NCI-H2029 treated with DMSO at 0.1 percent for 48 hours (cell line): Measurements from ENCODE around the gene AGO4.
"Not testable (repeated sequence)": the region's sequence is repeated elsewhere in the genome, so short reads cannot be mapped to it uniquely, and the experiment has no call there.

Experiments used
- DNase-seq: peaks from one replicate; lab custom pipeline; 2025; lab: John Stamatoyannopoulos, UW

The AGO4 gene

DNA sequence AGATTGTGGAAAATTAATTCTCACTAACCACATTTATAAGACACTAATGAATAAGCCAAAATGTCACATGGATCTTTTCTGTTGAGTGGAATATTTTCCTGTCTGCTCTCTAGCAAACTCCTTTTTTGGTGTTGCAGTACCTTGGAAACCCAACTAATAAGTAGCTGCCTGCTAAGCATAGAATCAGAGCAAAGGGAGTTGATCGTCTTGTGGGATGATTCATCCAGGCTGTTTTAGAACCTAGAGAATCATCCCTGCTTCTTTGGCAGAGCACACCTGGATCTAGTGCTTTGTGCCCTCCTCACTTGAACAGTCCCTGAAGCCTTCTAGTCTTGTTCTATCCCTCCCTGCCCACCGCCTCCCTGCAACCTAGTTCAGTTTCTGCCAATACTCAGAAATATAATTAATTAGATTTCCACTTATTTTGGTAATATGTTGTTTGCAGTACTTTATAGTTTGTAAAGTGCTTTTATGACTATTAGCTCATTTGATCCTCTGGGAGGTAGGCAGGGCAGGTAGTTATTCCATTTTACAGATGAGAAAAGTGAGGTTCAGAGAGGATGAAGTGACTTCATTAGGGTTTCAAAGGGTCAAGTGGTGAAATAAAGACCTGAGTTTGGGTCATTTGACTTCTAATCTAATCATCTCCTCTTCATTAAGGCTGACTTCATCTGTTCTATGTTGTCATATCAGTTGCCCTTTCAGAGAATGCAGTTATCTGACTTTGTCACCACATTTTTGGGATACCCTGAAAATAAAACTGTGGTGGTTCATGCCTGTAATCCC lies 2.5 kb downstream of the AGO4 start:
- no peak for DNase-seq

DNA sequence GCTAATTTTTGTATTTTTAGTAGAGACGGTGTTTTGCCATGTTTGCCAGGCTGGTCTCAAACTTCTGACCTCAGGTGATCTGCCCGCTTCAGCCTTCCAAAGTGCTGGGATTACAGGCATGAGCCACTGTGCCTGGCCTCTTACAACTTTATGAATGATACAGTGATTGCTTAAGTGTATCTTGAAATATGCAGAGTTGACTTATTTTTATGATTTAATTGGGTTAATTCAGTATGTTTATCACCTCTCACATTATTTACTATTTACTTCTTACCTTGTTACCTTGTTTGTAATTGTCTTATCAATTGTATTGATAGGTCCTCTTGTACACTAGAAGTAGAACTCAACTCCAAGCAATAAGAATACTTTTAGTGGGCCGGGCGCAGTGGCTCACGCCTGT lies 4.9 kb downstream of the AGO4 start:
- DNase-seq, result not testable (repeated sequence)

DNA sequence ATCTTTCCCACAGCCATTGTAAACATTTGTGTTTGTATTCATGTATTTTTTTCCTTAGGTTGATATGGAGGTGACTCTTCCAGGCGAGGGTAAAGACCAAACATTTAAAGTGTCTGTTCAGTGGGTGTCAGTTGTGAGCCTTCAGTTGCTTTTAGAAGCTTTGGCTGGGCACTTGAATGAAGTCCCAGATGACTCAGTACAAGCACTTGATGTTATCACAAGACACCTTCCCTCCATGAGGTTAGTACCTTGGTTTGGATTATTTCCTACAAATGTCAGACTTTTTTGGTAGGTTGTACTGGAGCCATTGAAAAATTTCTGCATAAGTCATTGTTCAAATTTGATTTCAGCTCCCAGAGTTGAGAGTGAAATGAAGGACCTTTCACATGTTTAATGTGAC lies 17.4 kb downstream of the AGO4 start:
- DNase-seq, result no peak

DNA sequence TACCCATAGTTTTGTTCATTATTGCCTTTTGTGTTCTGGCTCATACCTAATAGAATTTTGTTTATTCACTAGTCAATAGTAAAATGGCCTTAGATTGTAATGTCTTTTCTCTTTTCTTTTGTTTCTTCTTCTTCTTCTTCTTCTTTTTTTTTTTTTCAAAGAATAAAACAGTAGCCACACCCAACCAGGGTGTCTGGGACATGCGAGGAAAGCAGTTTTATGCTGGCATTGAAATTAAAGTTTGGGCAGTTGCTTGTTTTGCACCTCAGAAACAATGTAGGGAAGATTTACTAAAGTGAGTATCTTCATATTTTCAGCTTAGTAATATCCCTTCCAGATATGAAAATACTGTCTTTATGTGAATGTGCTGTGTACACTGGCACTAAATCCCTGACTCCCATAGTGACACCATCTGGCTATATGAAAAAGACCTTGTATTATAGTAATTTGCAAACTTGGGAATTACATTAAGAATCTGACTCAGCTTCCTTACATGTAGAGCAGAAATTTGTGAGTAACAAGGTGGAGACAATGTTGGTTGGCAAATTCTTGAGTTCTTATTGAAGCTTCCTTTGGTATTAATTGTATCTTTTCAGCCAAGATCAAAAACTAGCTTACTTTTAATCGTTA lies 24.6 kb downstream of the AGO4 start:
- no peak for DNase-seq

DNA sequence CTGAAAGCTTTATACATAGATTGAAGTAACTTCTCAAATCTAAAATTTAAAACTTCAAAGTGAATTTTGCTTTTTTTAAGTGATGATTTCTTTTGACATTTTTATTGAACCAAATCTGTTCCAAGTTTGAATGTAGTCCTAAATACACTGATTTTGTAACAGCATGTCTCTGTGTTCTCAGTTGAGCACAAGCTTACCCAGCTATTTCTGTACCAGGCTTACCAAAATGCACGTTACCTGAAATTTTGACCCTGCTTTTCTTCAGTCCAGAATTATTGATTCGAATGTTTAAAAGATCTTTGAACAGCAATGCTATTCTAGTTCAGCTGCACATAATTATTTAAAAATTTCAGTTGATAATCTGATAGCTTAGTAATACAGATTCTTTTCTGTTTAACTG lies 25.6 kb downstream of the AGO4 start:
- no peak for DNase-seq

DNA sequence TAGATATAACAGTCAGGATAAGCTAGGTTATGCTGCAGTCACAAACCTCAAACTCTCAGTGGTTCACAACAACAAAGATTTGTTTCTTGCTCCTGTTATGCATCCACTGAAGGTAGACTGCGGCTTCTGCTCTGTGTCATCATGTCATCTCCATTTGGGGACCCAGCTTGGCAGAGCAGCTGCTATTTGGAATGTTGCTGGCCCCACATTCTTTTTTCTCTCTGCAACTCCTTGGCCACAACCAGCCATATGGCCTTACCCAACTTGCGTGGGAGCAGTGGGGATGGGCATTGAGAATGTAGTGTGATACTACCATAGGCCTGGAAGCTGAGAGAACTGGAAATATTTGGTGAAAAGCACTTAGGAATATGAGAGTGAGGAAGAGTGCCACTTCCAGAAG lies 26.4 kb downstream of the AGO4 start:
- no peak for DNase-seq

DNA sequence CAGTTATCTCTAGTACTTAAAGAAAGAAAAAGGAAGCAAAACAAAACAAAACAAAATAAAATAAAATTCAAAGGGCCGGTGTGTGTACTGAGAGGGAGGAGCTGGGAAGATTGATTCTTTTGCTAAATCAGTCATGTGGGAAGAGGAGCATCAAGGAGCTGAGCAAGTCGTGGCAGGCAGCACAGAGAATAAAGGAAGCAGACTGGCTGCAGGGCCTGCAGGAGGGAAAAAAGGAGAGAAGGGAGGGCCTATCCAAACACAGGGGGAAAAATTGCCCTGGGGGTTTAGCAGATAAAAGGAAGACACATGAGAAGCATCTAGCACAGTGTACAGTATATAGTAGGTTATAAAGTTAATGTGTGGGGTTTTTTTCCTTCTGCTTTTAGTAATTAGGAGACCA lies 27.6 kb downstream of the AGO4 start:
- no peak for DNase-seq

DNA sequence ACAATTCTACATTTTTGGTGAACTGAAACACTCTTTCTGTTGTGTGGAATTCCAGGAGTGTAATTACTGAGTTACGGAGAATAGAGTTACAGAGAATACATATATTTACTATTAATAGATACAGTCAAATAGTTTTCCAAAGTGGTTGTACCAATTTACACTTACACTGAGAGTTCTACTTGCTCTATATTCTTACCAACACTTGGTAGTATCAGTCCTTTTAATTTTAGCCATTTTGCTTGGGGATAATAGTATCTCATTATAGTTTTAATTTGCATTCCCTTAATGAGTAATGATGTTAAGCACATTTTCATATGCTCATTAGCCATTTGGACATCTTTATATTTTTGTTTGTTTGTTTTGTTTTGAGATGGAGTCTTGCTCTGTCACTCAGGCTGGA lies 28.9 kb downstream of the AGO4 start:
- DNase-seq, result no peak

DNA sequence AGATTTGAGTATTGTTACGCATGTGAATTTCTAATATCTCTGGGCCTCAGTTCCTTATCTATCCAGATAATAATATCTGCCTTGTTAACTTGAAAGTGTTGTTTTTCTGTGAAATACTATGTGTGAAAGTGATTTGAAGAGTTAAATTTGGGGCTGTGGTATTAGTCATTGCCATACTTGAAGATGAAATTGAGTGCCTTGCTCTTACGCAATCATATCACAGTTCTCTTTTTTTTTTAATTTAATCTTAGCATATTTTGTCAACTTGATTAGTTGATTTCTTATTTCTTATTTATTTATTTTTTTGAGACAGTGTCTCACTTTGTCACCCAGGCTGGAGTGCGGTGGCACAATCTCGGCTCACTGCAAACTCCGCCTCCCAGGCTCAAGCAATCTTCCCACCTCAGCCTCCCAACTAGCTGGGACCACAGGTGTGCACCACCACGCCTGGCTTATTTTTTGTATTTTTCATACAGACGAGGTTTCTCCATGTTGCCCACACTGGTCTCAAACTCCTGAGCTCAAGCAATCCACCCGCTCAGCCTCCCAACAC lies 31.0 kb downstream of the AGO4 start:
- no peak for DNase-seq

DNA sequence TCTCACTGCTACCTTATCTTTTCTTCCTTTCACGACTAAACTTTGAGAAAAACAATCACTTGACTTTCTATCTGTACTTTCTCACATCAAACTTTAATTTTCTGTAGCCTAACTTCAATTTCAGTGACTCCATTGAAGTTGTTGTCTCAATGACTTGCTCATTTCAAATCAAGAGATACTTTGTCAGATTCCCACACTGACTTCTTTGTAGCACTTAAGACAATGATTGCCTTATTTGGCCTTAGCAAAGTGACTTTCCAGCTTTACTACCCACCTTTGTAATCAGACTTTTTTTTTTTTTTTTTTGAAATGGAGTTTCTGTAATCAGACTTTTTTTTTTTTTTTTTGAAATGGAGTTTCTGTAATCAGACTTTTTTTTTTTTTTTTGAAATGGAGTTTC lies 37.0 kb downstream of the AGO4 start:
- DNase-seq, result no peak

DNA sequence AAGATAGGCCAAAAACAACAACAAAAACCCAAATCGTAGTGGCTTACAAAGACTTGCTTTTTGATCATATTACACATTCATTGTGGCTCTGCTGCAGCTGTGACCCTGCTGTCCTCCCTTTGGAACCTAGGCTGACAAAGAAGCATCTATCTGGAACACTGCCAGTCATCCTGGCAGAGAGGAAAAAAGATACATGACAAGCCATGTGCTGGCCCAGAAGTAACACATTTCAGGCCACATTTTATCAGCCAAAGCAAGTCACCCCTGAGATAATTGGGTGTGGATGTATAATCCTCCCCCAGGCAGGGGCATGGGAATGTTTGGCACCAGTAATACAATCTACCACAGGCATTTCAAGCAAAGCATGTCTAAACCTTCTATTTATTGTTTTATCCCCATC lies 38.0 kb downstream of the AGO4 start:
- no peak for DNase-seq

DNA sequence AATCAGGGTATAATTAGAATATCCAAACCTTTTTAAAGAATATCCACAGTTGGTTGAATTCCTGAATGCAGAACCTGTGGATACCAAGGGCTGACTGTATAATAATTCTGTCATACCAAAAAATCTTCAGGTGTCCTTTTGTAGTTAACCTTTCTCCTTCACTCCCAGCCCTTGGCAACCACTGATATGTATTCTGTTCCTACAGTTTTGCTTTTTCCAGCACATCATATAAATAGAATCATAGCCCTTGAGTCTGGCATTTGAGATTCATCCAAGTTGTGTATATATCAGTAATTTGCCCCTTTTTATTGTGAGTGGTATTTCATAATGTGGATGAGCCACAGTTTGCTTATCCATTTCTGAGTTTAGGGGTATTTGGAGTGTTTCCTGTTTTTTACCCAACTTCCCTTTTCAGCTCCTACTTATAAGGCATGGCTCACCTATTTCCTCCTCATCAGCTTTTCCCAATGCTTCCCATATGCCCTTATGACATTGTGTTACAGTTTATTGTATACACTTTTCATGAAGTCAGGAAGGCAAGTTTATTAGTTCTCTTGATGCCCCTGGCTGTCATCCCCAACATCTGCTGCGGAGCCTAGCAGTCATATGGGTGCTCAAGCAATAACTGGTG lies 40.2 kb downstream of the AGO4 start:
- no peak for DNase-seq

DNA sequence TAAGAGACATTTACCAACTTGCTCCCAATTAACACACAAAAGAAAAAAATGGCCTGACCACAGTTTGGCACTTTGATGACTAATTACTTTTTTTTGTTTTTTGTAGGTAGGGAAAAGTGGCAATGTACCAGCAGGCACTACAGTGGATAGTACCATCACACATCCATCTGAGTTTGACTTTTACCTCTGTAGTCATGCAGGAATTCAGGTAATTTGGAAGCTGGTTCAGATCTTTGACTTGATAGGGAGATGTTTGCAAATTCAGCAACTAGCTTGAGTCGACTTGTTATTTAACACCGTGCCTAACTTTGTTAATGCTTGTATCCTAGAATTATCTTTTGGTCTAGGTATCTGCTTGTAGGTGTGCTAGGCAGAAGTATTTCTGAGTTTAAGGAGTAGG lies 42.2 kb downstream of the AGO4 start:
- no peak for DNase-seq

DNA sequence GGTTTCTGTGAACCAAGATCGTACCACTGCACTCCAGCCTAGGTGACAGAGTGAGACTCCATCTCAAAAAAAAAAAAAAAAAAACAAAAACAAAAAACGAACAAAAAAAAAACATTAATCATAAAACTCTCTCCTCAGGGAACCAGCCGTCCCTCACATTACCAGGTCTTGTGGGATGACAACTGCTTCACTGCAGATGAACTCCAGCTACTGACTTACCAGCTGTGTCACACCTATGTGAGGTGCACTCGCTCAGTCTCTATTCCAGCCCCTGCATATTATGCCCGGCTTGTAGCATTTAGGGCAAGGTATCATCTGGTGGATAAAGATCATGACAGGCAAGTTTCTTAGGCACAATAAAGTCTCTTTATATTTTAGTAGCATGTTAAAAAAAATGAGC lies 42.9 kb downstream of the AGO4 start:
- DNase-seq, result no peak

DNA sequence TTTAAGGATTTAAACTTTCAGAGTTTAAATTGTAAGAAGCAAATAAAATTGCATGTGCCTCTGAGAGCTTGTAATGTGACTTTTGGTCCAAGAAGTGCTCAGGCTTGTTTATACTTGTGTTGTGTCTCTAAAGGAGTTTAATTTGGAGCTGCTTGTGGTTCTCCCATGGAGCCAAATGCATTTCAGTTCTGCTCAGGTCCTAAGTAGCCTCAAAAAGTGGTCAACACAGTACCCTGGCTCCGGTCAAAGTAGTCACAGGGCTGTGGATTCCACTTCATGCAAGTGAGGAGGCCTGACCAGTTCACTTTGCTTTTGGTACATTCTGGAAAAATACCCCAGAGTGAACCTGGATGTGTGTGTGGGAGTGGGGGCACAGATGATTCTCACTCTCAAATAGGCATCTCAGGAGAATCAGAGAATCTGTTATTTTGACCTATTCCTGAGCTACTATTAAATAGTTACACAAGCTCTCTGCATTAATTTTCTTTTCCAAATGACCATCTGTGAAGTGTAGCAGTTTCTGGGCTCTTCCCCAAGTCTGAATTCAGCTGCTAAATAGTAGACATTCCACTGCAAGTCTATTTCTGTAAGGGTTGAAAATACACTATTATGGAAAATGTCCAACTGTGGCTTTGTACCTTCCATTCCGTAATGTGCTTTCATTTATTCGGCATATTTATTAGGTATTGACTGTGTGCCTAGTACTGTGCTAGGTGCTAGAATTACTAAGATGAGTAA lies 43.5 kb downstream of the AGO4 start:
- DNase-seq, result no peak

DNA sequence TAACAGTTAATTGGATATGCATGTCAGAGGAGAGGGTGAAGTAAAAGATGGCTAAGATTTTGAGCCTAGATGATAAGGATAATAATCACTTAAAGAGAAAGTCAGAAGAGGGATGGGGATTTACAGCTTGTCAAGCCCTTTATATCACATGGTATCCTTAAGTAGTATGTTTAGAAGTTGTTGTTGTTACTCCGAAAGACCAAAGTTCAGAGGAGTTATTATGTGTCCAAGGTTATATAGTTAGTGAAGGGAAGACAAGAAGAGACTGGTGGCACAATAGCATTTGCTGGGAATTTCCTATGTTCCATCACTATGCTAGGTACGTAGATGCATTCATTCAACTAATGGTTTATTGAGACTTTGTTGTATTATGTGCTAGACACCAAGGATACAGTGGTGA lies 44.4 kb downstream of the AGO4 start:
- no peak for DNase-seq

DNA sequence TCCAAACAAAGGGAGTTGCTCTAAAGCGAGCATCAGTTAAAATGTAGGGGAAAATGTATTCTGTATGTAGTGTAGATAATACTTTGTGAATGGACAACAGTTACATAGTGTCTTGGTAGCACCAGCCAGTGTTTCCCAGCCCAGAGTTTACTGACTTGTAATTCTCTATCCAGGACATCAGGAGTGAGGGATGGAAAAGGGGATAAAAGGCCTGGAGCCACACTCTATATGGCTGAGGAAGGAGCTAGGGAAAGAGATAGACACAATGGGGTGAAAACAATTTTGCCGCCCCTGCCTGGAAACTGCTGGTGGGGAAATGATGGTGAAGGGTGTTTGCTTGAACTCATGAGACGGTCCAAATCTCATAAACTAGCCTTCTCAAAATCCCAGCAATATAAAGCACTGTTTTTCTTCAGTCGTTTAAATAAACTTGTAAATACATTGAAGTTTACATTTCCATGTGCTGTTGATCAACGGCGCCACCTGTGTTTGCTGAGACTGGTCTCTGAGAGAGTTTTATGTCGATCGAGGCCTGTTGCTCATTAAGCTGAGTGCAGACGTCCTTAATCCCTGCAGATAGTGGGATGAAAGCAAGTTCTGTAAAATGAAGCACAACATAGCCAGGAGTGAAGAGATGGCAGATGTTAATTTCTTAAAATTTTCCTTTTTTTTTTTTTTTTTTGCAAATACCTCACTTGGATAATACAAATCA lies 47.3 kb downstream of the AGO4 start:
- DNase-seq, result no peak

DNA sequence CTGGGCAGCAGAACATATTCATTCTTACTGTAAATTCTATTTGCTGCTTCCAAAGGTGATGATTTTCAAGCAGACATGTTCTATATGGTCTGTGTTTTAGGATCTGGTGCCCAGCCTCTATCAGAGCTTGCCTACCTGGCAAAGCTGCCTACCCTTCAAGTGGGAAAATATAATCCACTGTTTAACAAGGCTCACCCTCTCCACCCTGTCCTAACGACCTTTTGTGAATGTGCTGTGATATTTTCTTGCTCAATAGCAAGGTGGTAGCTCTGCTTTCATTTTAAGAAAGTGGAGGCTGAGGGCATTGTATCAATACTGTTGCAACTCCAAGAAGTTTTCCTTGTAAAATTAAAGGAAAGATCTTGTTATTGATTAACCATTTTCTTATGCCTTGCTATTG lies 49.1 kb downstream of the AGO4 start:
- DNase-seq, result no peak

DNA sequence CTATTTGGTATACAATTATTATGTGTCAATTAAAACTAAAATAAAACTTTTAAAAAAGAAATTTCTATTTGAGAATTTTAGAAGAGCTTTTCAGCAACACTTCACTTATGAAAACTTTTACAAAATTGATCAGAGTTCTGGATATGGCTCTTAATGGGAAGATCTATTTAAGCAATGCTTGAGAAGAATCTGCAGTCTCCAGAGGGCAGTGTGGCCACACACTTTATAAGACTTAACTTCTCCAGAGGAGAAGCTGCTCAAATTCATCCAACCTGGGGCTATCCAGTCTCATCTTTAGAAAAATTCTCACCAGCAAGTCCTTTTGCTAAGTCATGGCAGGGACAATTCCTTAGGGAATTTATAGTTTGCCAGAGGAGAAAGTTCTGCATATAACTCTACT lies 50.0 kb downstream of the AGO4 start:
- no peak for DNase-seq

DNA sequence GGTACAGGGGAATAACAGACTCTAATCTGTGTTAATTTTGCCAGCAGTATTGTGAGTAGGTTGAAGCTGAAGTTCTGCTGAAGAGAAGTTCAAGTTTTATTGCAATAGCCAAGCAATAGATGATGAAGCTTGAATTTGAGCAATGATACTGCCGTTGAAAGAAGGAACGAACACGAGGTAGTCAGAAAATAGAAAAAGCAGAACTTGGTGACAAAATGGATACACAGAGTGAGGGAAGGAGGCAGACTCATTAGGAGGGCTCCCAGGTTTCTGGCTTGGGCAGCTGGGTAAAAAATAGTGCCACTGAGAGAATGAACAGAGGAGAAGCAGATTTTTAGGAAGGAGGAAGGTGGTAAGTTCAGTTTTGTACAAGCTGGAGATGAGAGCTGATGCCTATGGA lies 52.9 kb downstream of the AGO4 start:
- no peak for DNase-seq

DNA sequence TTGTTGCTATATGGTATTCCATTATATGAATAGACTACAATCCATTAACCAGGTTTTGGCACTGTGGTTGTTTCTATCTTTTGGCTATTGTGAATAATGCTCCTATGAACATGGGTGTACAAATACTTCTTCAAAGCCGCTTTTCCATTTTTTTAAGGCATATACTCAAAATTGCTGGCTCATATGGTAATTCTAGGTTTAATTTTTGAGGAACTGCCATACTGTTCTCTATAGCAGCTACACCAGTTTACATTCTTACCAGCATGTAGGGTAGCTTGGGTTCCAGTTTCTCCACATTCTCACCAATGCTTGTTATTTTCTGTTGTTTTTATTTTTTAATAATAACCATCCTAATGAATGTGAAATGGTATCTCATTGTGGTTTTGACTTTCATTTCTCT lies 55.3 kb downstream of the AGO4 start:
- no peak for DNase-seq
